Activated CD8-positive, alpha-beta memory T cell treated with anti-CD3 and anti-CD28 coated beads for 4 hours (primary cell): ENCODE results near the gene NID1.
"Not testable (repeated sequence)": the region's sequence is repeated elsewhere in the genome, so short reads cannot be mapped to it uniquely, and the experiment has no call there.

Source experiments
- DNase-seq, 2 donors: peaks; one replicate each; pipeline ENCODE4 v3.0.0-alpha.2; 2020; ENCODE audit warnings: low read depth in 2 of 2

NID1 gene

DNA sequence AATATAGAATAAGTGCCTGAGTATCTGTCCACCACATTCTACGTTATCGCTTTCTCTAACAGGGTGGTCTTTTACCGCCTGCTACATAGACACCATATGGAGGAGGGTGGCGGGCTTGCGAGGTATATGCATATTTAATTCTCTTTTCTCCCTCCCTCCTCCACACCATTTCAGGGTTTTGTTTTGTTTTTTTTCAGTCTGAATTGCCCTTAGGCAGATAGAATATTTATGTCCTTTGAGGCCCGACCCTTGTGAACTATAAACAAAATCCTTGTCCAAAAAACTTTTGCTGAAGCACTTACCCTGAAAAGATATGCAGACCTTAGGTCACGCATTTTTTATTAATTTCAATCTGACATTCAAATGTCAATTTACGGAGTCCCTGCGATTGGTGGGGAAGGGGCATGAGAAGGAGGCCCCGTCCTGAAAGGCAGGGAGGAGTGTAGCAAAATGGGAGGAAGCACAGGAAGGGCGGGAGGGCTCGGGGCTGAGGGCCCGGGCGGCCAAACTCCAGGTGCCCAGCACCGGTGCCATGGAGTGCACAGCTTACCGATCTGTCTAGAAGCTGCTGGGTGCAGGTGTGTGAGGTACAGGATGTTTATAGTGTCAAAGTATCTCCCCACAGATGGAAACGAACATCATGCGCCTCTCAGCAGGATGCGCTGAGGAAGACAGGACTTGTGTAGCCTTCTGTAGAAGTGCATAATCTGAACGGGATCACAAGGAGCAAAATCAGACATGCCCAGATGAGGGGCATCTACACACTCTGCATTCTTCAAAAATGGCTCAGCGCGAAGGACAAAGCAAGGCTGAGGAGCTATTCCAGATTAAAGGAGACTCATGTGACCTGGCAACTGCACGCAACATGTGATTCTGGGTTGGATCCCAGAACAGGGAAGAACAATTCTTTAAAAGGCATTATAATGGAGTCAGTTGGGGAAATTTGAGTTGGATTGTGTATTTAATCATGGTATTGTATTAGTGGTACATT lies 129.4 kb downstream of the NID1 start:
- DNase-seq: no peak

GRCh38 chr1:235933766-235934116 lies 131.1 kb downstream of the NID1 start:
- DNase-seq: no peak

- no peak for DNase-seq
Observed at GRCh38 chr1:235933017-235933765, 131.7 kb downstream of the NID1 start.

- no peak for DNase-seq
Observed at GRCh38 chr1:235932090-235932510, 132.8 kb downstream of the NID1 start.

DNA sequence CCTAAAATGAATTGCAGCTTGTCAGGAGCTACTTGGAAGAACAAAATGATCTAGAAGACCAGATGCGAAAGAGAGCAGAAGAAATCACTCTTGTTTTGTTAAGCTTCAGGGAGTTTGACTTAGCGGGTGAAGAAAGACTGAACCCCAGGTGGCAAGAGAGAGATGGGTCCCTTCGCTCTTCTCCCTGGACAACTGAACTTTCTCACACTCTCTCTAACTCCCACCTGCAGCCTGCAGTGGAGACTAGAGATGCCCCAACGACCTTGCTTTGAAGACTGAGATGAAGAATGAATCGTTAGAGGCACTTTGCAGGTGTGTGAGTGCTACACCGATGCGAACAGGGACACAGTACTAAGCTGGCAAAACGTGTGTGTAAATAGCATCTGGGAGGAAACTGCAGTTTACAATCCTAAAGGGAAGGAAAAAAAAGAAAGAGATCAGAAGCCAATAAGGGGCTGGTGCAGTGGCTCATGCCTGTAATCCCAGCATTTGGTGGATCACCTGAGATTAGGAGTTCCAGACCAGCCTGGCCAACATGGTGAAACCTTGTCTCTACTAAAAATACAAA lies 133.6 kb downstream of the NID1 start:
- DNase-seq: no peak

GRCh38 chr1:235930543-235930942 lies 134.3 kb downstream of the NID1 start:
- no peak for DNase-seq

DNA sequence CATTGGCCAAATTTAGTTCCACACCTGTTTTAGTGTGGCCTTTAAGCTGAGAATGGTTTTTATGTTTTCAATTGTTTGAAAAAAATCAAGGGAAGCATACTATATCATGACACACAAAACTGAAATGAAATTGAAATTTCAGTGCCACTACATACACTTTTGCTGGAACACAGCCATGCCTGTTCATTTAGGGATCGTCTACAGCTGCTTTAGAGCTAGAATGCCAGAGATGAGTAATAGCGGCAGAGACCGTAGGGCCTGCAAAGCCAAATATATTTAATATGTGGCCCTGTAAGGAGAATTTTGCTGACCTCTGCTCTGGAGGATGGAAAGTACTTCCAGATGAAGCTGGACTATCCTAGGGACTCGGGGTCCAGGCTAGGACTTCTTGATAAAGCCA lies 135.7 kb downstream of the NID1 start:
- no peak for DNase-seq

- no peak for DNase-seq
Observed at GRCh38 chr1:235928197-235928596, 136.7 kb downstream of the NID1 start.

- DNase-seq: not testable (repeated sequence)
Observed at GRCh38 chr1:235927551-235927950, 137.3 kb downstream of the NID1 start.
